CD4-positive, alpha-beta T cell treated with Interleukin-12 subunit alpha and Interleukin-12 subunit beta, for 1 hour (primary cell): Measurements from ENCODE around the gene NAGK.
"Not testable (repeated sequence)": the region's sequence is repeated elsewhere in the genome, so short reads cannot be mapped to it uniquely, and the experiment has no call there.

Experiments used
- DNase-seq: peaks from one replicate; pipeline ENCODE4 v3.0.0-alpha.2; 2020

The NAGK gene

DNA sequence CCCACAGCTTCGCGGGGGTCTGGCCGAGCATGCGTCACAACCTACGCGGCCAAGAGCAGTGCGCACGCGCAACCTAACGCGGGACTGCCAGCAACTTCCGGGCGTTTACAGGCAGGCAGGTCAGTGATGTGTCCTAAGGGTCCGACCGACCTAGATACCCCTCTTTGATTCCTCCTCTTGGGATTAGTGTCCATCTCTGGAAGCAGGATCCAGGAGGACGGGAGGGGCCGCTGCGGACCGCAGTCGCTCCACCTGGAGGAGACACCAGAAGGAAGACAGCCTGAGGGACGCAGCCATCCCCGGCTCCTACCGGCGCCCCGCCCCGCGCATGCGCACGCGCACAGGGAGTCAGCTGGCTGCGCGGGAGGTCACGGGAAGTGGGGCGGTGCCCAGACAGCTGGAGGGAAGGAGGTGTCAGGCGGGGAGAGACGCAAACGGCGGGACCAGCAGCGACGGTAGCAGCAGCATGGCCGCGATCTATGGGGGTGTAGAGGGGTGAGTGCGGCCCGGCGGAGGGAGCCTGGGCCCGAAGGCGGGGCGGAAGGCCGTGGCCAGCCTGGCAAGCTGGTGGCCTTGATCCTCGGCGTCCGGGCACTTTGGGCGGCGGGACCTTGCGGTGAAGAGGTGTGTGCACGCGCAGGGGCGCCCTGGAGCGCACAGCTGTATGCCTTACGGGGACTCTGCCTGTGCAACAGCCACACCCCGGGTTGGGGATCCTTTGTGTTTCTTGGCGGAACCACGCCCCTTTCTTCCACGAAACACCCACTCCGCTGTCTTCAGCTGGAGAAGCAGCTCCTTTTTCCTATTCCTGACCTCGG, at the start of gene NAGK:
Gene NAGK (plus strand): TSS at position 431 of the 818 bp plus-strand sequence. CDS start 36 bp downstream, at position 467.
- peak; percentile 97 for DNase-seq

- not testable (repeated sequence) for DNase-seq
Measured at GRCh38 chr2:71019989-71020388, 48.5 kb upstream of the NAGK start.

- not testable (repeated sequence) for DNase-seq
Measured at GRCh38 chr2:71021394-71021793, 47.1 kb upstream of the NAGK start.

GRCh38 chr2:71023553-71024243, 44.8 kb upstream of the NAGK start:
- peak; percentile 75 for DNase-seq

DNA sequence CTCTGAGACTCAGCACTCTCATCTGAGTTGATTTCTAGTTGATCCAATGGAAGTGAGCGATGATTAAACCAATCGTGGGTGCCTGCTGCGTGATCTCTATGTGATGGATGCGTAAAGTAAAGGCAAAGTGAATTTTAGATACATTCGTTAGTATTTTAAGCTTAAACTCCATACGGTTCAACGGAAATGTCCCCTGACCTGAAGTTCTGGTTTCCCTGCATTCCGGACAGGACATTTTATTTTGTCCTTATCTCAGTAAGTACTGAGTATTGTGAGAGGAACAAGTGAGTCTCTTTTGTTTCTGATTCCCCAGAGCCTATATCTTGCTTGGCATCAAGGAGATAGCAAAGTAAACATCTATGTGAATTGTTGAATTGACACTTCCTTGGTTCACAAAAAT, 32.2 kb upstream of the NAGK start:
- not testable (repeated sequence) for DNase-seq

DNA sequence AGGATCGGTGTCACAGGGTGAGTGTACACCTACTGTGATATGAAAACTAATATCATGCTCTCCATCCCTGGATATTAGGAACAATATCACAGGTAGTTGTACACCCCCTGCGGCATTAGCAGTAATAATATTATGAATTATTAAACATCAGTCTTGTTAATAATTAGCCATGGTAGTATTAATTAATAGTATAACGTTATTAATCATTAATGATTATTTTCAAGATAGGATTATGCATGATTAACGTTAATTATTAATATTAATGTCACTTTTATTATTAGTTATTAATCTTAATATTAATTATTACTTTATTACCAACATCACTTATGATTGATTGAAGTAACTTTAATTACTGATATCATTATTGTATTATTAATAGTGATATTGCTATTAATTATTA, 26.2 kb upstream of the NAGK start:
- no peak for DNase-seq

DNA sequence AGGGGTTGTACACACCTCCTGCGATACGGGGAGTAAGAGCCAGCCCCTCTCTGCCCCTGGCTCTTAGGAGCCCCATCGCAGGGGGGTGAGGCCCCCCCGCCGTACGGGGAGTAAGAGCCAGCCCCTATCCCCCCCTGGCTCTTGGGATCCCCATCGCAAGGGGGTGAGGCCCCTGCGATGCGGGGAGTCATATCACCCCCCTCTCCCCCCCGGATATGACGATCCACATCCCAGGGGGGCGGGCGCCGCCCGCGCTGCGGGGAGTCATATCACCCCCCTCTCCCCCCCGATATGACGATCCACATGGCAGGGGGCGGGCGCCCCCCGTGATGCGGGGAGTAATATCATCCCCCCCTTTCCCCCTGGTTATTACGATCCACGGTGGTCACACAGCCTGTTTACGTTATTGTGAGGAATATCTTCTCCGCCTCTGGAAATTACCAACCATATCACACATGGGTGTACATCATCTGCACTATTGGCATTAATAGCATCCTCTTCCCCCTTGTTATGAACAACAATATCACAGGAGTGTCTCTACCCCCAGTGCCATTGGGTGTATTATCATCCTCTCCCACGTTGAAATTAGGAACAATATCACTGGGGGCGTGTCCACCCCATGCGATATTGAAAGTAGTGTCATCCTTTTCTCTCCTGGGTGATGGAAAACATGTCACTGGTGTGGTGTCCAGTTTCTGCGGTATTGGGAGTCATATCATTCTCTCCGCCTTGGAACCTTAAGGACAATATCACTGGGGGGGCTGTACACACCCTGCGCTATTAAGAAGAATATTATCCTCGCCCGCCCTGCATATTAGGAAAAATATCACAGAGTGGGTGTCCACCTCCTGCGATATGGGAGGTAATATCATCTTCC, 24.7 kb upstream of the NAGK start:
- DNase-seq = no peak

DNA sequence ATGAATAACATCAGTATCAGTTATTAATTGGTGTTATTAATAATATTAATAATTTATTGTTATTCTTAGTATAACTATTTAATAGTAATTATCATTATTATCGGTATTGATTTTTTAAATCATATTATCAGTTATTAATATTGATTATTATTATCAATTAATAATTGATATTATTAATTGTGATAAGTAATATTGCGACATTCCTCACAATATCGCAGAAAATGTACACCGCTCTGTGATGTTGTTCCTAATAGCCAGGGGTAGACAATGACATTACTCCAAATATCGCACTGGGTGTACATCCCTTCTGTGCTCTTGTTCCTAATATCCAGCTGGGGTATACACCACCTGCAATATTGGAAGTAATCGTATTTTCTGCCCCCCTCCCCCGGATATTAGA, 23.3 kb upstream of the NAGK start:
- no peak for DNase-seq

DNA sequence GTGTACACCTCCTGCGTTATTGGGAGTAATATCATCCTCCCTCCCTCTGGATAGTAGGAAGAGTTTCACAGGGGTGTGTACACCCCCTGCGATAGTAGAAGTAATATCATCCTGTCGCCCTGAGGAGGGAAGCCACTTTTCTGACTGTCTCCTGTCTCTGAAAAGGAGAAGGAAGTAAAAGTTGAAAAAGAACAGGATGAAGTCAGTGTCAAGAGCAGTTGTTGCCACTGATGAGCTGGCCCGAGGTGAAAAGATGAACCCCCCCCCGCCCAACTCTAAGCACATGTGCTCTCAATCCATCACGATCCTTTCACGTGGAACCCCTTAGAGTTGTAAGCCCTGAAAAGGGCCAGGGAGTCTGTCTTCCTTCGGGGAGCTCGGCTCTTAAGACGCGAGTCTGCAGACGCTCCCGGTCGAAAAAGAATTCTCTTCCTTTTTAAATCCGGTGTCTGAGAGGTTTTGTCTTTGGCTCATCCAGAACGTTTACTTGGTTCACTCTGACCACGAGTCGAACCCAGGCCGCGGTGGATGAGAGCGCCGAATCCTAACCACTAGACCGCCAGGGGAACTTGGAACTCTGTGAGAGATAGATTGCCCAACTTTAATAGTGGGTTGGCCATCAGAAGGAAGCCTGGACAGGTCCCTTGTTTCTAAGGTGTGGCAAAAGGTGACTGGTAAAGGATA, 22.4 kb upstream of the NAGK start:
- DNase-seq = no peak

DNA sequence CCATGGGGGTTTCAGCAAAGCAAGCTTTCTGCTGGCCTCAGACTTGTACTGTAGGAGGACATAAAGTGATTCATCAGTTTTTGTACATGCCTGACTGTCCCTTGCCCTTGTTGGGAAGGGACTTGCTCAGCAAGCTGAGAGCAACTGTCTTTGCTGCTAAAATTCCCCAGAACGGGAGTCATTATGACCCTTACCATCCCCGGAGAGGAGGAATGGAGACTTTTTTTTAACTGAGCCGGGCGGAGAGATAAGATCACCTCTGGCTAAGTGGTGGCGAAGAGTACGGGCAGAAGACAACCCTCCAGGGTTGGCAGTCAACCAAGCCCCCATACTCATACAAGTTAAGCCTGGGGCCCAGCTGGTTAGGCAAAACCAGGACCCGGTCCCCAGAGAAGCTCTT, 20.4 kb upstream of the NAGK start:
- DNase-seq = no peak

DNA sequence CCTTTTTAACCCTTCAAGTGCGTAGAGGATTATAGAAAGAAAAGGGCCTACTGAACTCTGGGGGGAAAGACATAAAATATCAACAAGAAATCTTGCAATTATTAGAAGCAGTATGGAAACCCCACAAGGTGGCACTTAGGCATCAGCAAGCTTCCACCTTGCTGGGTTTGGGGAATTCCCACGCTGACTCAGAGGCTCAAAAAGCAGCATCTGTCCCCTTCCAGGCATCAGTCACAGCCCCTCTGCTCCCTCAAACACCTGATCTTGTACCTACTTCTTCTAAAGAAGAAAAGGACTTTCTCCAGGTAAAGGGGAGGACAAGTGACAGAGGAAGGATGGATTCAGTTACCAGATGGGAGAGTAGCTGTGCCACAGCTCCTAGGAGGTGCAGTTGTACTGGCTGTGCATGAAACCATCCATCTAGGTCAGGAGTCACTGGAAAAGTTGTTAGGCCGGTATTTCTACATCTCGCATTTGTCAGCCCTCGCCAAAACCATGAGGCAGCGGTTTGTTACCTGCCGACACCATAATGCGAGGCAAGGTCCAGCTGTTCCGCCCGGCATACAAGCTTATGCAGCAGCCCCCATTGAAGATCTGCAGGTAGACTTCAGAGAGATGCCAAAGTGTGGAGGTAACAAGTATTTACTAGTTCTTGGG, 18.6 kb upstream of the NAGK start:
- DNase-seq = peak; percentile 49

DNA sequence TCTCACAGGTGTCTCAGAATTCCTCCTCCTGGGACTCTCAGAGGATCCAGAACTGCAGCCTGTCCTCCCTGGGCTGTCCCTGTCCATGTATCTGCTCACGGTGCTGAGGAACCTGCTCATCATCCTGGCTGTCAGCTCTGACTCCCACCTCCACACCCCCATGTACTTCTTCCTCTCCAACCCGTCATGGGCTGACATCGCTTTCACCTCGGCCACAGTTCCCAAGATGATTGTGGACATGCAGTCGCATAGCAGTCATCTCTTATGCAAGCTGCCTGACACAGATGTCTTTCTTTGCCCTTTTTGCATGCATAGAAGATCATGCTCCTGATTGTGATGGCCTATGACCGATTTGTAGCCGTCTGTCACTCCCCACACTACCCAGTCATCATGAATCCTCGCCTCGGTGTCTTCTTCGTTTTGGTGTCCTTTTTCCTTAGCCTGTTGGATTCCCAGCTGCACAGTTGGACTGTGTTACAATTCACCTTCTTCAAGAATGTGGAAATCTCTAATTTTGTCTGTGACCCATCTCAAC, 13.2 kb upstream of the NAGK start:
- not testable (repeated sequence) for DNase-seq

GRCh38 chr2:71060211-71060610, 8.2 kb upstream of the NAGK start:
- no peak for DNase-seq

DNA sequence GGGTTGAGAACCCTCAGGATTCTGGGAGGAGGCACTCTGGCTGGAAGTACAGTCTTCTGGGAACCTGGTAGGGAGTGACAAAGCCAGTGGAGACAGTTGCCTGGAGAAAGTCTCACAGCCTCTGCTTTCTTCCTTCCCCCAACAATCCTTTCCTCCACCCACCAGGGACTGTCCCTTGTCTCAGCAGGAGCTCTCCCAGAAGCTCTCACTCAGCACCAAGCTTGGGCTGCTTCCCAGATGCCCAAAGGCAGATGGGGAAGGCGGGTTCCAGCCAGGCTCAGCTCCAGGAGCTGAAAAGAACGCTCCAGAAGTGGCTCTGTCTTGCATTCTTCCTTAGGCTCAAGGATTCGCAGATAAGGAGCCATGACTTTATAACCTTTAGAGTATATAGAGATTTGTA, 7.6 kb upstream of the NAGK start:
- no peak for DNase-seq

DNA sequence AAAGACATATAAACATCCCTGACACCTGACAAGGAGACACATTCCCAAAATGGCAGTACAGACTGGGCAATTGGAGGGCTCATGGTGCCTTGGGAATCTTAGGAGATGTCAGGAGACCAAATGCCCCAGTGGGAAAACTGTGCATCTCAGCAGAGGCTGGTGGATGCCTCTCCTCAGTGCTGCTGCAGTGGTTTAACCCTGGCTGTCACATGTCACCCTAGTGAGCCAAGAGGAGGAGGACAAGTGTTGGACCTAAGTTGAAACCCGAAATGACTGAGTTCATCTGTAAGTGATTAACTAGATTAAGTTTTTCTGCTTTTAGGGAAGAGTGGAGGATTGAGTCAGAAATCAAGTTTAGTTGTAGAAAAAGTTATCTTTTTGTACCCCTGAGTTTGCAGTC, 5.2 kb upstream of the NAGK start:
- DNase-seq = no peak

GRCh38 chr2:71064110-71064611, 4.3 kb upstream of the NAGK start:
- DNase-seq = no peak

- DNase-seq = no peak
Measured at GRCh38 chr2:71064754-71065621, 3.5 kb upstream of the NAGK start.

DNA sequence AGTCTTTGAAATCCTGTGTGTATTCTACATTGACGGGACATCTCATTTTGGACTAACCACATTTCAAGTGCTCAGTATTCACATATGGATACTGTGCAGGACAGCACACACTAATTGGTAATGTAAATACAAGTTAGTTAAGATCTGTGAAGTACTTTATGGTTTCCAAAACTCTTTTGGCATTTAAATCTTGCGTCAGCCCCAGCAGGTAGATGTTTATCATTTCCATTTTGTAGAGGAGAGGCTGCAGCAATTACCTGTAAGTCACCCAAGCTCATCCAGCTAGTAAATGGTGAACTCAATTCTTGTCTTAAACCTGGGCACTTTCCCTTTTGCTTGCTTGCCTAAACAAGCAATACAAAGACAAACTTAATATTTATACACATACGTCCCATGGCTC, 1.6 kb upstream of the NAGK start:
- no peak for DNase-seq

GRCh38 chr2:71067567-71068217, 756 bp upstream of the NAGK start:
- peak; percentile 26 for DNase-seq

GRCh38 chr2:71069376-71069775, 928 bp downstream of the NAGK start:
- DNase-seq = no peak
